Stimulated activated CD4-positive, alpha-beta T cell treated with anti-CD3 and anti-CD28 coated beads, Interleukin-4, amount 100 ng/mL, for 4 hours (primary cell): Measurements from ENCODE around the gene ELMOD3.
A peak's percentile ranks its signal among the peaks of the same experiment; 100 is the strongest.
"Not testable (repeated sequence)": the region's sequence is repeated elsewhere in the genome, so short reads cannot be mapped to it uniquely, and the experiment has no call there.

Source experiments
- DNase-seq, 2 experiments: peaks; one replicate each; pipeline ENCODE4 v3.0.0-alpha.2; 2020

The ELMOD3 gene

GRCh38 chr2:85429213-85429923 is 74.8 kb downstream of the ELMOD3 start:
- no peak for DNase-seq

- no peak for DNase-seq
Measured at GRCh38 chr2:85429924-85430289, 75.3 kb downstream of the ELMOD3 start.

- DNase-seq: no peak
Measured at GRCh38 chr2:85430752-85431569, 76.4 kb downstream of the ELMOD3 start.

- DNase-seq: no peak
Measured at GRCh38 chr2:85431570-85432205, 77.1 kb downstream of the ELMOD3 start.

- DNase-seq: no peak
Measured at GRCh38 chr2:85433511-85434089, 79.0 kb downstream of the ELMOD3 start.

- no peak for DNase-seq
Measured at GRCh38 chr2:85434696-85435095, 80.1 kb downstream of the ELMOD3 start.

GRCh38 chr2:85435220-85435958 is 80.8 kb downstream of the ELMOD3 start:
- DNase-seq: no peak

GRCh38 chr2:85435981-85436835 is 81.6 kb downstream of the ELMOD3 start:
- DNase-seq: no peak

- no peak for DNase-seq
Measured at GRCh38 chr2:85436836-85437487, 82.4 kb downstream of the ELMOD3 start.

GRCh38 chr2:85437488-85438200 is 83.1 kb downstream of the ELMOD3 start:
- peak; percentile 65 to 67 for DNase-seq

- DNase-seq: no peak
Measured at GRCh38 chr2:85438201-85439024, 83.8 kb downstream of the ELMOD3 start.

GRCh38 chr2:85439025-85439472 is 84.5 kb downstream of the ELMOD3 start:
- DNase-seq: no peak

GRCh38 chr2:85439569-85439968 is 85.0 kb downstream of the ELMOD3 start:
- not testable (repeated sequence) for DNase-seq

- no peak for DNase-seq
Measured at GRCh38 chr2:85439986-85440385, 85.4 kb downstream of the ELMOD3 start.

- no peak for DNase-seq
Measured at GRCh38 chr2:85440729-85441128, 86.2 kb downstream of the ELMOD3 start.
